Progenitor cell of endocrine pancreas (in vitro differentiated cells): ENCODE results near the gene SYS1. TPM values are rescaled to one million over a fixed set of nuclear protein-coding genes. Genes with fewer than 3 reads are reported as not detected.

ENCODE experiments used
- DNase-seq: peaks from one replicate; pipeline ENCODE4 v3.0.0; 2021; ENCODE audit warnings: low spot score; ENCODE audit not compliant: unreplicated experiment
- H3K27ac Mint-ChIP-seq: 2 replicates; pipeline ENCODE4 v1.8.0; 2021; ENCODE audit warnings: mild to moderate bottlenecking, moderate library complexity, mixed read lengths
- H3K27me3 Mint-ChIP-seq: 2 replicates; pipeline ENCODE4 v1.8.0; 2021; ENCODE audit warnings: mixed read lengths
- H3K36me3 Mint-ChIP-seq: 2 replicates; pipeline ENCODE4 v1.8.0; 2022; ENCODE audit warnings: mixed read lengths; ENCODE audit not compliant: insufficient read depth
- H3K4me1 Mint-ChIP-seq: 2 replicates; pipeline ENCODE4 v1.8.0; 2021; ENCODE audit warnings: low read depth, mixed read lengths
- H3K4me3 Mint-ChIP-seq: 2 replicates; pipeline ENCODE4 v1.8.0; 2021; ENCODE audit warnings: low read depth, mild to moderate bottlenecking, moderate library complexity, mixed read lengths
- H3K9me3 Mint-ChIP-seq: 2 replicates; pipeline ENCODE4 v1.8.0; 2021; ENCODE audit warnings: low read depth, mixed read lengths
- total RNA-seq: library from RNA; stranded (reverse); gene quantifications from 2 replicates; pipeline ENCODE4 v1.2.1, GENCODE V29; 2021
- TF ChIP-seq, protein P1 (sequence below): fragments of 200-600 bp; sonication (generic); IDR thresholded peaks from one replicate; pipeline ENCODE4 v1.5.0; 2021; ENCODE audit warnings: antibody characterized with exemption, mild to moderate bottlenecking; ENCODE audit not compliant: unreplicated experiment

Gene SYS1
- total RNA-seq, 1 donor from 2014 or later: 31.9 TPM

DNA sequence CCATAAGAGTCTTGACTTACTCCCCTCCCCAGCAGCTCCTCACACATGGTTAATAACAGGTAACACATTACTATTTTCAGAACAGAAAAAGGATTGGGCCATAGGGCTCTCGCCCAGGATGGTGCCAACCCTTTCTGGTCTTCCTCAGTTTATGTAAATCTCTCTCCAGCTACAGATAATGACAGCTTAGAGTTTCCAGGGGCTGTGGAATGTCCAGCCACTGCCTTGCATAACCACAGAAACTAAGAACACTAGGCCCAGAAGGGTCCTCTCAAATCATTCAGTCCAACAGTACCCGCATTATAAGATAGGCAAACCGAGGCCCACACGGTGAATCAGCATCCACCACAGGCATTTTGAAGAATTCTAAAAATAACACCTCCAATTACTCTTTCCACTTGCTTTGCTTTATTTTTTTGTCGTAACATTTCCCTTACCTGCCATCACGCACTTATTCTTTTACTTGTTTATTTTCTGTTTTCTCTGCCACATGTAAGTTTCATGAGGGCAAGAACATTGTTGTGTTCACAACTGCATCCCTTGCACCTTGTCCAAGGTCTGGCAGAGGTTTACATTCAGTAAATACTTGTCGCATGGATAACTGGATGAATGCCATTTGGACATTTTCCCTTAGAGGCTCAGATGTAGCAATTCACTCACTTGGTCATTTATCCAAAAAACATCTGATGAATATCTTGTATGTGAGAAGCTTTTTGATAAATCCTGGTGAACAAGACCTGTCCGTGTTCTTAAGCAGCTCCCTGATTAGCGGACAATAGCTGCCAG, 8.3 kb upstream of the SYS1 start:
- TF ChIP-seq, protein P1, sequence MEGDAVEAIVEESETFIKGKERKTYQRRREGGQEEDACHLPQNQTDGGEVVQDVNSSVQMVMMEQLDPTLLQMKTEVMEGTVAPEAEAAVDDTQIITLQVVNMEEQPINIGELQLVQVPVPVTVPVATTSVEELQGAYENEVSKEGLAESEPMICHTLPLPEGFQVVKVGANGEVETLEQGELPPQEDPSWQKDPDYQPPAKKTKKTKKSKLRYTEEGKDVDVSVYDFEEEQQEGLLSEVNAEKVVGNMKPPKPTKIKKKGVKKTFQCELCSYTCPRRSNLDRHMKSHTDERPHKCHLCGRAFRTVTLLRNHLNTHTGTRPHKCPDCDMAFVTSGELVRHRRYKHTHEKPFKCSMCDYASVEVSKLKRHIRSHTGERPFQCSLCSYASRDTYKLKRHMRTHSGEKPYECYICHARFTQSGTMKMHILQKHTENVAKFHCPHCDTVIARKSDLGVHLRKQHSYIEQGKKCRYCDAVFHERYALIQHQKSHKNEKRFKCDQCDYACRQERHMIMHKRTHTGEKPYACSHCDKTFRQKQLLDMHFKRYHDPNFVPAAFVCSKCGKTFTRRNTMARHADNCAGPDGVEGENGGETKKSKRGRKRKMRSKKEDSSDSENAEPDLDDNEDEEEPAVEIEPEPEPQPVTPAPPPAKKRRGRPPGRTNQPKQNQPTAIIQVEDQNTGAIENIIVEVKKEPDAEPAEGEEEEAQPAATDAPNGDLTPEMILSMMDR: no peak
- Mint-ChIP-seq H3K4me3 (no peak overlapping the region), H3K9me3 (no peaks in the 10 kb centered on the region), H3K4me1 (peaks cover 14% of the 10 kb centered on the region), H3K27me3 (peaks cover 42% of the 10 kb centered on the region), H3K27ac (no peak overlapping the region), H3K36me3 (no peaks in the 10 kb centered on the region)
- DNase-seq: no peak

DNA sequence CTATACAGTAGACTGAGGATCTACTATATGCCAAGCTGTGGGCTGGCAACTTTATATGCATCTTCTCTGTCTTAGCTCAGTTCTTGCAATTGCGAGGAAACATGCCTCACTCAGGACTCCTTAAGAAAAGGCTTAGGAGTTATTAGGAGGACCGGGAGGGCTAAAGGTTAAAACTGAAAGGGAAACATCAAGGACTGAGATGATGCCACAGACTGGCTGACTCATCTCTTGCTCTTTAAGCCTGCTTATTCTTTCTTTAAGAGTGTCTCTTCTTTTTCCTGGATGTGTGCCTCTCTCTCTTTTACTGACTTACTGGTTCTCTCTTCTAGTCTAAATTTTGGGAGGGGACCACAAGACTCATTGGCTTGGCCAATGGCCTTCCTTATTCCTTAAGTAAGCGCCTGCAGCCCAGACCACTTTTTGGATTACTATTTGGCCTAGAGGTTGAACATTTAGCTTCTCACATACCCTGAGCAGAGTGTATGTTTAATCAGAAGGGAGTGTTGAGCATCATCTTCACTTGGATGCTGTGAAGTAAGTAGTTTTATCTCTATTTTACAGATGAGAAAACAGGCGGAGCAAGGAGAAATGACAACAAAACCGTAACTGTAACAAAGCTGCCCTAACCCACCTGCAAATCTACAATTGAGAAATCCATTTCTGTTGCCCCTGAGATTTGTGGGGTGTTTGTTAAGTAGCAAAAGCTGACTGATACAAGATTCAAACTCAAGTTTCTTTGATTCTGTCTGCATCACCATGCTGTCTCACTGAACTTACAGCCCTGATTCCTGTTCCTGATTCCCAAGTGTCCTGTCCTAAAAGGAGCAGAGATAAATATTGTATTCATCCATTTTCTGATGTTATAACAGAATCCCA, 7.5 kb upstream of the SYS1 start:
- TF ChIP-seq, protein P1: no peak
- Mint-ChIP-seq H3K4me3 (no peak overlapping the region), H3K27ac (no peak overlapping the region), H3K9me3 (no peaks in the 10 kb centered on the region), H3K36me3 (no peaks in the 10 kb centered on the region), H3K27me3 (peaks cover 42% of the 10 kb centered on the region), H3K4me1 (peaks cover 14% of the 10 kb centered on the region)
- DNase-seq: no peak

DNA sequence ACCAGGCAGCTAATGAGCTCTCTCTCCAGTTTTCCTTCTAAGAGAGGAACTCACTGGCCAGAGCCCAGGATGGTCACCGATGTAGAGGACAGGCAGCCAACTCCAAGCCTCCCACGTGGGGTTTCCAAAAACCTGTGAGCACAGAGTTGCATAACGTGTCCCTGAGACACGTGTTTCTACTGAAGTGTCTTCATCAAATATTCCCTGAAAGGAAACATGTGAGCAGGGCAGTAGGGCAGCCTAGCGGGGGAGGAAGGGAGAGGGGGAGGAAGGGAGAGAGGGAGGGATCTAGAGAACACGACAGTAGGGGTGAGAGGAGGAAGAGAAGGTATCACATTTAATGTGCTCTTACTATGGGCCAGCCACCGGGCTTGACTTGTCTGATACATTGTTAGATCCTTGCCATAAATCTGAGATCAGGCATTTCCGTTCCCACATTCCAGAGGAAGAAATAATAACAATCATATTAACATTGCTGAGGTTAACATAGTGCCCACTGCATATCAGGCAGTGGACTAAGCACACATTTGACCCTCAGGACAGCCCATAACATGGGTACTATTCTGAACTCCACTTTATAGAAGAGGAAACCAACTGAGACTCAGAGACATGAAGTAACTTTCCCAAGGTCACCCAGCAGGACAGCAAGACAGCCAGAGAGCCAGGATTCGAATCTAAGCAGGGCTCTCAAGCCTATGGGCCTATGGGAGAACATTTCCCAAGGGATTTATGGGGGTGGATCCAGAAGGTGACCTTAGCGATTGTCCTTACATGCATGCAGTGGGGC, 4.5 kb upstream of the SYS1 start:
- H3K4me3 Mint-ChIP-seq: no peak overlapping the region
- H3K27ac Mint-ChIP-seq: peak overlapping the region; percentile 45
- no peaks in the 10 kb centered on the region for H3K36me3 Mint-ChIP-seq
- peaks cover 30% of the 10 kb centered on the region for H3K4me1 Mint-ChIP-seq
- H3K9me3 Mint-ChIP-seq: no peaks in the 10 kb centered on the region
- no peak for DNase-seq
- peaks cover 42% of the 10 kb centered on the region for H3K27me3 Mint-ChIP-seq
- TF ChIP-seq, protein P1: no peak

DNA sequence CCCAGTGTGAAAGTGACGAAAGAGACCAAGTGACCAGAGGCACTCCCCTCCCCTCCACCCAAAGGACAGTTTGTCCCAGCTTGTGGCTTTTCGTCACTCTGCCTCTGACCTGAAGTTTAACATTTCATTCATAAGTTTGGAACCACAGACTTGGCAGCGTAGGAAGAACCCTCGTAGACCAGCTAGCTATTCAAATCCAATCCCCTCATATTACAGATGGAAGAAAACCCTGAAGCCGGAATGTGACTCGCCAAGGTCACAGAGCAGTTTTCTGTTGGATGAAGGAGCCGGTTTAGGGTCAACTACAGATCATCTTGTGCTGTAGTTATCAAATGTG, 3.9 kb upstream of the SYS1 start:
- TF ChIP-seq, protein P1: no peak
- Mint-ChIP-seq H3K36me3 (no peaks in the 10 kb centered on the region), H3K4me3 (no peak overlapping the region), H3K27ac (peak overlapping the region; percentile 83), H3K27me3 (peaks cover 37% of the 10 kb centered on the region), H3K4me1 (peaks cover 34% of the 10 kb centered on the region), H3K9me3 (no peaks in the 10 kb centered on the region)
- no peak for DNase-seq
